ENCODE data around the gene IRS1.

The IRS1 gene

DNA sequence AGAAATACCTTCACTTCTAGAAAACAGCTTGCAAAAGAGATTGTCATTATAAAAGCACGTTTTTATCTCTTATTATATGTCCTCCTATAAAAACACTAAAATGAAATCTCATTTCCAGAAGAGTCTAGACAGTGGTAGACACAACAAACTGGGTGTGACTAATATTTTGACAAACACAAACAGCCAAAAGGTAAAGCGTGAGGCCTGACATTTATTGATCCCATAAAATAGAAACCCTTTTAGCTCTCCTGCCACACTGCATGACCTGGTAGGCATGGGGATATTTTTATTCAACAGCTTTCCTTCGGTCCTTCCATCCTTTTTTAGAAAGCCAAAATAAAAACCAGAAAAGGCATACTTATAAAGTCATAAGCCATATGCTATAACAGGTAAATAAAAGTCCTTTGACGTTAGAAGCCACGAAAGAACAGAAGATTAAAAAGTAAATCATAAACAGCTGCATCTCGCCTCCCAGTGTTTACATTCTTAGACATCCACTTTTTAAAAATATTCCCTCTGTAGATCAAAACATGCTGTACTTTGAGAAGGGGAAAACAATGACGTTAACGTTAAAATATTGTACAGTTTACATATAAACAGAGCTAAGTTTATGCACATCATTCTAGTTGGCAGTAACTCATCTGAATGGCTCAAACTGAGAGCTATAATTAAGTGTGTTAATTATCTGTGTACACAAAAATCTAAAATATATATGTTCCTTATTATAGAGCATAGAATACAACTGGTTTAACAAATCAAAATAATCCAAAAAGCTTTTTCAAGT lies 44.6 kb downstream of the IRS1 start:
- no peak for DNase-seq

DNA sequence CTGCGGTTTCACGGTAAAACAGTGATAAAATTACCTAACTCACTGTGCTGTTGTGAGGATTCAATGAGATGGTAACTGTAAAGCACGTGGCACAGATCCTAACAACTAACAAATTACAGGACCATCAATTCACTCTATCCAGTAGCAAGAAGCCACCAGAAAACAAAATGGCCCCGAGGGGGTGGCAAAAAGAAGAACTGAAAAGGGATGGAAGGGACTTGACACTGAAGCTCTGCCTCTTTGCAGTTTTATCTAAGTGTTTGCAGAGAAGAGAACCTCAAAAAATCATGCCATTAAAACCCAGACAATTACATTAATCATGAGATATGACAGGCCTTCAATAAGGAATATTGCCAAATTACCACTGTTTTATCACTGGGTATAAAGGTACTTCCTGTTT lies 46.7 kb downstream of the IRS1 start:
- DNase-seq, result no peak

DNA sequence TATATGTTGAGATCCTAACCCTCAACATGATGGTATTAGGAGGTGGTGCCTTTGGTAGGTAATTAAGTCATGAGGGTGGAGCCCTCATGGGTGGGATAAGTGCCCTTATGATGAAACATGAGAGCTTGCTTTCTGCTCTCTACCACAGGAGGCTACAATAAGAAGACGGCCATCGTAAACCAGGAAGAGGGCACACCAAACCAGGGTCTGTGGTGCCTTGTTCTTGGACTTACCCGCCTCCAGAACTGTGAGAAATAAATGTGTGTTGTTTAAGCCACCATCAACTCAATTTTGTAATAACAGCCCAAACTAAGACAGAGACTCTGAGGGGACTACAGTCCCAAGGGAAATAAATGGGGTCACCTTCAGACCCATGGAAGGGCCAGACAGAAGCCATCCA lies 52.3 kb downstream of the IRS1 start:
- DNase-seq, result no peak

DNA sequence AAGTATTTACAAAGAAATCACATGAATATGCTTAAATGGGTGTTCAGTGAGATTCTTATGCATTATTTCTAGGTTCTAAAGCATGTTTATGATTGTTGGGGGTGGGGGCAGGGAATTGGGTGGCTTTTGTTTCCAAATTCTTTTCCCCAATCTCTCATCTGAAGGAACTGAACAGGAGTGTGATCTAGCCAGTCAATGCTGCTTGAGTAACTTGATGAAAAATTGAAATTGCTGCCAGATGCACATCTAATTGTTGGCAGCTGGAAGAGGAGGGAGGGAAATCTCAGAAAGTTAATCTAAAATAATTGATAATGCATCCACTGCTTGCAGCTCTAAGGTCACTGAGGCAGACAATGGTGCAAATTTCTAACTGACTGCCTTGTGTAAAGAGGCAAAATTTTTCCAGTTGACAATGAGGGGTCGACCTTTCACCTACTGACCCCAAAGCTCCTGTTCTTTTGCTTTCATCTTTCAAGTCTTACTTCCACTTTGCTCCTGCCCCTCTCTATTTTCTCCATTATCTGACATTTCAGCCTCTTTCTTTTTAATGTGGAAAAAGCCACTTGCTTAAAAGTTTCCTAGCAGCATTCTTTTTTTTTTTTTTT lies 53.3 kb downstream of the IRS1 start:
- no peak for DNase-seq

DNA sequence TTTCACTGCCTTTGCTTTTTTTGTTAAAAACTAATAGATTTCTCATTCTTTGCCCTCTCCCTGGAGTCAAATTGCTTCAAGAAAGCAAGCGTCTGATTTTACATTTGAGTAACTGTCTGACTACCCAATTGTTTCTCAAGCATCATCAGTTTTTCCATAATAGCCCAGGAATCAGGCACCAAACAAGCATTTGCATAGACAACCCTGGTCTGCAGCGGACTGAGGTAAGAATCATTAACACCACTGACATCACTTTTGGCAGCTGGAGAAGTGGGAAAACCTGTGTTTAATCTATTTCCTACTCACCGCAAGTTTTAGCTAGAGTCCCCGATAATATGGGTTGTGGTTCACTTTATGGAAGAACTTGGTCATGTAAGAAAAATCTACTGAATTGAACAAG lies 55.7 kb downstream of the IRS1 start:
- DNase-seq, result no peak

DNA sequence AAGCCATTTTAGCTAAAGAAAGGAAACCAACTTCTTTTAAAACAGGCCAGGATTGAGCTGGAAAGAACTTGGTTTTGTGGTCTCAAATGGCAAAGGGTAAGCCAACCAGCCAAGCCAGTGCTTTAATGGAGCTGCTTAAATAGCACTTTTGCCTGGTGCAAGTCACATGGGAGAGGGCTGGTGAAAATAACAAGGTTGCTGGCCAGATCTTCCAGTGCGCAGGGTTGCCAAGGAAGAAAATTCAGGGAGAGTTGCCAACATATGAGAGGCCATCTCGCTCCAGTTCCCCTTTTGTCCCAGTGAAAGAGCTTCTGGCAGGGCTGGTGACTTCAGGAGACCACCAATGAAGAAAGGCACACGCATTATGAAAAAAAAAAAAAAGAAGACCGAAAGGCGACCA lies 57.3 kb downstream of the IRS1 start:
- no peak for DNase-seq

DNA sequence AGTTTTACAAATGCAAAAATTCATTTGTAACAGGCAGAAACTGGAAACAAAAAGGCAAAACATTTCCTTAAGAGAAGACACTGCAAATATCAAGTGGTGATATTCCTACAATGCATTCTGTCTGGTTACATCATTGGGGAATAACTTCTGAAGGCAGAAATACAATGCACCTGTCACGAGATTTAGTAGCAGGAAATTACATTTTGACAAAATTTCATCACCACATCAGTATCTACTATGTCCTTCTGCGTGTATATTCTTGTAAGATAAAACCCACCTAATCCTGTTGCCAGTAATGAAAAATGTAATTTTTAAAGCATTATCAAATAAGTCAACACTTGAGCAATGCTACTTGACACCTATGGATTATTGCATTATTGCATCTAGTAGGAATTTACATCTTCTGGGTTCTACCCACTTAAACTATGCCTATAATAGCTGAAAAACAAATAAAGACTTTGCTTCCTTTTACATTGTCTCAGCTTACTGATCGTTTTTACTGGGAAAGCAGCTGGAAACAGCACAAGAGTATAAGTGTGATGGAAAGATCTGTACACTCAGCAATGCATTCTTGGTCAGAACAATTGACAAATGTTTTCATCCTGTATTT lies 59.5 kb downstream of the IRS1 start:
- no peak for DNase-seq

DNA sequence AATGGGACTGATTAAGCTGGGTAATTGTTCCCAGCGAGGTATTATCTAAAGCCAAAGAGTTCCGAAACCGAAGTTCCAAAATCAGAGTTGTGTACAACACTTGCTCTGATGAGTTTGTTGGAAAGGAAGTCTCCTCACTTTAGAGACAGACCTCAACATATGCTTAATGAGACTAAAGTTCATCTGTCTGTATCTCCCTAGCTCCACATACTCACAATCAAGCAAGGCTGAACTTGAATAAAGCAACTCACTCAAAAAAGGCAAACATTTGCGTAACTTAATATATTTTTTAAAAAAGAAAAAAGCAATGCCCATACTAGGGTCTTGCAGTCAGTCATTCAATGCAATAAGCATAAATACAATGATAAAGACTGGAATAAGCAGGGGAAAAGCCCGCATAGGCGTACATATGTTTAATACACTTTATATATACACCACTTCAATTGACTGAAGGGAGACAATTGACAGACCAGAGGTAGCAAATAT lies 60.0 kb downstream of the IRS1 start:
- DNase-seq, result no peak

DNA sequence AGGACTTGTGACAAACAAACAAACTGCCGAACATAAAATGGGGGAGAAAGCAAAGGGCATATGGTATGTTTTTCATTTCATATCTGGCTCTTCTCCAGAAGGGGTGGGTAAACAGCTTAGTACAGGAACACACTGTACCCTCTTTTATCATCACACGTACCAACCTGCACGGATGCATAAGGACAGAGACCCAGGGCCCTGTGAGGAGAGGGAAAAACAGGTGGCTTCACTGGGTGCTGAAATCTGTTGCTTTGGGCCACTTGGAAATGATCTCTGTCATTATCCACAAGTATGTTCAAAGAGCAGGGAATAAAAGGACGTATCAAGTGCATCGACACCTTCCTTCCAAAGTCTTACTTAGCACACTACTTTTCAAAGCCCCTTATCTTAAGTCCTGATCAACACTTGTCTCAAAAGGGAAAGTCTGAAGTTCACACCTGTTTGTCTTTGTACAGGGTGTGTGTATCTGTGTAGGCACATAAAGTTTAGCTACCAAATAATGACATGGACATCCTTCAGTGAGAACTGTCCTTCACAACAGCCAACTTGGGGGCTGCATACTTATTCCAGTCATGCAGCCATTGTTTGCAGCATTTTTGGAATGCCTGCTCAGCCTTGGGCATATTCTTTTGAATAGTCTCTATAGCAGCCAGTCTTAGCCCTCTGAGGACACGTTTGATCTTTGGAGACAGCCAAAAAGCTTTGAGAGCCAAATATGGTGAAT lies 60.6 kb downstream of the IRS1 start:
- DNase-seq, result no peak

DNA sequence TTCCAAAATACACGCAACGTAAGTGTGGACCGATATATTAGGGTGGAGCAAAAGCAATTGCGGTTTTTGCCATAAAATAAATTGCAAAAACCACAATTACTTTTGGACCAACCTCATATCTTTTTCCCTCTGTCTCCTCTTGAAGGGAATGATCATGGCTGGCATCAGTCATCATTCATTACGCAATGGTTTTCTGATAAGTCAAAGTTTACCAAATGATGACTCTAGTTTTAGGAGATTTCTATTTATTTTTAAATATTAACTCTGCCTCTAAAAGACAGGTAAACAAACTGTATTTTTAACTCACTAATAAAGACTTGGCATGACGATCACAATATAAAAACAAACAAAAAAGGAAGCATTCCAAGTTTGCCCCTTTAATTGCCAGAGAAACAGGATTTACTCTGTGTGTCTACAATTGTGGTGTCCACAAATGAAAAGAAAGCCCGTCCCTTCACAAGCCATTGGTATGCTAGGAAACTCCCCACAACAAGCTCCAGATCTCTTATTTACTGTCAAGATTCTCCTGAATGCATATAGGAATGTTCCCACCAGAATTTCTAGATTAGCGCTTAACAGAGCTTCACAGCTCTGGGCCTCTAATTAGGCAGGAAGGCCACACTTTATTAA lies 61.3 kb downstream of the IRS1 start:
- no peak for DNase-seq

DNA sequence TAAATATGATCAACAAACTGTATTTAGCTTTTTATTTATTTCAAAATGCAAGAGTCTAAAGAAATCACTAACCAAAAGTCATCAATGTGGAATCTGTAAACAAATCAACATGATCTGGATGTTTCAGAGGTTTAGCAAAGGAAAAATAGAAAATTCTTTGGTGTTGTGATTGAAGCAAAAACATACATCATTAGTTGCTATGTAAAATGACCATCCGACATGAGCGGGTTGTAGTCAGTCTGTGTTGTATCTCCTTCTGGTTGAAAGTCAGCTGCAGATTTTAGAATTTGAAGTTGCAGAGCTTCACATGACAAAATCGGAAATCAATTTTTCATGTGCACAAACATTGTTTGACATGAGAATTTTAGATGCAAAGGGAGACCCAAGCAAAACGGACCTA lies 63.2 kb downstream of the IRS1 start:
- DNase-seq, result no peak

DNA sequence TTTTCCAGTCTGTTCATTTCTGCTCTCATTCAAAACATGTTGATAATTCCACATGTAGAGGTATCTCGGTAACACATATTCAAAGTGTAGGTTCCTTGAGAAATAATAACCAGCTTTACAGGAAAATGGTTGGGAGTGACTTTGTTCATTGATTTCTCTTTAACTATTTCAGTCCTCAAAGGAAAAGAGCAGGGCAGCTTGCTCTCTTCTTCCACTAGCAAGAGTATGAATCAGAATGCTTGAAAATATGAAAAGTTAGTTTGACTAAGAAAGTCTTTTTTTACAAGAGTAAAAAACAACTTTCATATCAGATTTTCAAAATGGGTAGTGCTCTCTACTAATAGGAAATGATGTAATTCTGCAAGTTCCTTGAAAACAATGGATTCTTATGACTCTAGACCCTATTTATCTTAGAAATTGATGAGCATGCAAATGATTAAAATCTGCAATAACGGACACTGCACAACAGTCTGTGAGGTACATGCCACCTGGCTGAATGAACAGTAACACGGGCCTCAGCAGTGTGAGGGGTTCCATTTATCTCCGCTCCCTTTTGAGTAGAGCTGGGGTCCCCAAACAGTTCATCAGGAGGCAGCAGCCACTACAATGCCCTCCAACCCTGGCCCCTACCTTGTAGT lies 65.6 kb downstream of the IRS1 start:
- DNase-seq, result no peak

DNA sequence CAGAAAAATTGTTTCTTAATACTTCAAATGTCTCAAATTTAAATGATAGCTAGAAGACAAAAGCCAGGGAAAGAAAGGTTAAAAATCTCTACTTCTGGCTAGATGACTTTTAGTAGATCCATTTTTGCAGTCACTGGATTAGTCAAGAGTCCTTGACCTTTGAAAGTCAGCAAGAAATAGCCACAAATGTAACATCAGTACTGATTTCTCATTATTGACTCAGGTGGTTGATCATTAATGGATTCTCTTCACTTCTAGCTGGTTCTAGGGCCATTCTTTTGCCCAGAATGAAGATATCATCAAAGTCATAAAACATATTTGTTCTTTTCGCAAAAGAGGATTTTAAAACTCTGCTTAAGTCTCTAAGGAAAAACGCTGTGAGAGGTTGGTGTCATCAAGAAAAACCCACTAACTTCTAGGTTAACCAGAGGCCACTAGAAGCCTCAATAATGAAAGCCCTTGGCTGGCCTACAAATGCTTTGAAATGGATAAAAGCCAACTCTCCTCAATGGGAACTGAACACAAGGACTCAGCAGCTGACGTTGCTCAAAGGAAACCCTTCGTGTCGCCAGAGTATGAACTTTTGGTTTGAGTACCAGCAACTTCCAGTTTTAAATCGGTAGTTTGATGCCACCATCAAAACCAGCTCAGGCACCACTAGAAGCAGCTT lies 66.3 kb downstream of the IRS1 start:
- DNase-seq, result no peak

DNA sequence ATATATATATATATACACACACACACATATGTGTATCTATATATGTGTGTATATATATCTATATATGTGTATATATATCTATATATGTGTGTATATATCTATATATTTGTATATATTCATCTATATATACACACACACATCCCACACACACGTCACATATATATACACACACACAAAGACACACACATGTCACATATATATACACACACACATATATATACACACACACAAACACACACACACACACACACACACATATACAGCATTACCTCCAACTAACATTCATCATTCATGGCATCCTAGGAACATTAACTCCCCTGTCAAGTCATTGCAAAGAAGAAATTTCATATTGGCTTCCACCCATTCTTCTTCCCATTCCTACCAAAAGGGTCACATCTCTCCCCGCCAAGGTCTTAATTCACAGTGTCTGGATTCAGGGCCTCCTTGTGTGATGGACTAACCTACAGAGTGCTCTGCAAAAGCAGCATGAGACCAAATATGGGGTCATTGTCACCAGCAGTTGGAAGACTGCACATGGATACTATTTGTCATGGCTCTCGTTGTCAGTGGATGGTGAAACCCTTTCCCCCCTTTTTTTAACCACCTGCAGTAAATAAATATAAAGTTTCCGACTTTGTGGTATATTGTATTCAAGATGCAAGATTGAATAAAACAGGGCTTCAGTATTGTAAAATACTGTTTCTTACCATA lies 67.0 kb downstream of the IRS1 start:
- DNase-seq, result no peak

DNA sequence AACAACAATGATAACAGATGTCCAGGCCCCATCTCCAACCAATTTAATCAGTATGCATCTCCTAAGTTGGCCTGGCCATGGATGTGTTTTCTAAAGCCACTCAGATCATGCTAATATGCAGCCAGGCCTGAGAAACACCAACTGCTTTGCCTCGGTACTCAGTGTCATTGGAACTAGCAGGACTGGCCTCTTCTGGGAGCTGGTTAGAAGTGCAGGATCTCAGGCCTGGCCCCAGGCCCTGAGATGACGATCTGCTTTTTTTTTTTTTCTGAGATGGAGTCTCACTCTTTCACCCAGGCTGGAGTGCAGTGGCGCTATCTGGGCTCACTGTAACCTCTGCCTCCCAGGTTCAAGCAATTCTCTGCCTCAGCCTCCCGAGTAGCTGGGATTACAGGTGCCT lies 69.1 kb downstream of the IRS1 start:
- no peak for DNase-seq

DNA sequence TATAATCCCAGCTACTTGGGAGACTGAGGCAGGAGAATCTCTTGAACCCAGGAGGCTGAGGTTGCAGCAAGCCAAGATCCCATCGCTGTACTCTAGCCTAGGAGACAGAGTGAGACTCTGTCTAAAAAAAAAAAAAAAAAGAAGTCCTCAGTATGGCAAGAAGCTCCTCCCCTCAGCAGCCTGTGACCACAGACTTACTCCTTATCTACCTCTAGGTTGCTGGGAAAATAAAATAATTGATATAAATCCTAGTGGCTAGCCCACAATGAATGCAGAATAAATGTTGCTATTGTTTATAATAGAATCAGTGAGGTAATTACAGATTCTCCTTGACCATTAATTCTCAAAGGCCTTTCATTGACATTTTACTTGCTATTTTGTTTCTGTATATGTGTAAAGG lies 70.6 kb downstream of the IRS1 start:
- DNase-seq, result no peak

DNA sequence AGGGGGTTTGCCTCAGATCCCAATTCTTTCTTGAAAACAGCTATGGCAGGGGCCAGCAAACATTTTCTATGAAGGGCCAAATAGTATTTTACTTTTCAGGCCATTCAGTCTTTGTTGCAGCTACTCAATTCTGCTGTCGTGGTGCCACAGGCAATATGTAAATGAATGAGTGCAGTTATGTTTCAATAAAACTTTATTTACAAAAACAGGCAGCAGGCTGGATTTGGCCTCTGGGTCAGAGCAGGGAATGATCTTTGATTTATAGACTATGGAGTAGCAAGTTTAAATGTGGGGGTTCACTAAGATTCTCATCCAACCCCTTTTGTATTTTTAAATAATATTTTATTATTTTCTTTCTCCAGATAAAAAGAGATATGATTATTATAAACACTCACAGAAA lies 72.4 kb downstream of the IRS1 start:
- no peak for DNase-seq

DNA sequence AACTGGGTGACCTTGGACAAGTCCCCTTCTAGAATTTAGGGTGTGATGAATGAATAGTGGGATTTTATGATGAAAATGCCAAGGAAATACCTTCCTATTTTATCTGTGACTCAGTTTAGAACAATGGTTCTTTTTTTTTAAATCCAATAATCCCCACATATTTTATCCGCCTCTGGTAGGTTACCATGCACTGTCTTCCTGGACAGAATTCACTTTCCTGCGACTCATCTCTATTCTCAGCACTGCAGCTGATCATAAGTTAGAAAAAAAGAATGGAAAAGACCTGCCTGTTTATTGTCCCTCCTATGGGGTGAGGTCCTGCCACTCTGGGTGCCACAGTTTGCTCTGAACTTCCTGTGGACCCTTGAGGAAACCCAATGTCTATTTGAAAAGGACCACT lies 73.1 kb downstream of the IRS1 start:
- no peak for DNase-seq

DNA sequence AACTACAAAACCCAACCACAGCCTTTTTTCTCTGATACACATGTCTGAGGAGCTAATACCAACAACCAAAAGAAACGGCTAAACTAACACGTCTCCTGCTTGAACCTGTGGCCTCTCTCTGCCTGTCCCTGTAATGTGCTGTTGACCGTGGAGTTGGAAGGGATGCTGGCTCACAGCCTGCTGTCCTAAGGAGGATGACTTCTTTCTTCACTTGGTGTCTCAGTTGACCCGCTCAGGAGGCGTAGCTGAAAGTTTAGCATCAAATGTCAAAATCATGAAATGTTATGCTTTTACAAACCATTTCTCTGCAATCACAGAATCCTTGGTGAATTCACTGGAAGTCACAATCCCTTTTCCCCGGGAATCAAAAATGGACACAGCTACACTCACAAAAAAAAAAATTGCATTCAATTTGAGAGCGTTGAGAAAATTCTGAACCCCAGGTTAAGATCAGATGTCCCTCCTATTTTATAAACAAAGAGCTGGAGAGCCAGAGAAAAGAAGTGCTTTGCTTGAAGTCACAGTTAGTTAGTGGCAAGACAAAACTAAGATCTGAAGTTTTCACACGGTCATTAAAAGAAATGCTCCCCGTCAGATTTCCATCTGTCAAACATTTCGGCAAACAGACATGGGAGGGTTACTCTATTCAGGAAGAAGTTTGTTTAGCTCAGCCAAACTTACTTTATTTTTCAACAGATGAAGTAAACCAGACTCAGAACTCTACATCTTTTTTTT lies 74.3 kb downstream of the IRS1 start:
- no peak for DNase-seq

DNA sequence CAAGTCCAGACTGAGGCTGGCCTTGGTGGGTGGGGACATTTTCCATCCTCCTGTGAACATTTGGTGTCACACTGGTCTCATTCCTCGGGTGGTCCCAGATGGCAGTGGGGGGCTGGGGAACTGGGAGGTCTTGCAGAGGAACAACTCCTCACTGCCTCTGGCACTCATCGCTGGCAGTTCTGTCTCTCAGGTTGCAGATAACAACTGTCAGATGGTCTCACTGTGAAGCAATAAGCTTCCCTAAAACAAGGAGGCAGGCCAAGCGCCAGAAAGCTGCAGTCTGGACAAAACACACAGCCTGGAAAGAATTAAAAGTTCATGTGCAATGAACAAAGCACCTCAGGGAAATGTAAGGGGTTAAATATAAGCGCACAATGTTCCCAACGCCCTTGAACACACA lies 78.1 kb downstream of the IRS1 start:
- DNase-seq, result no peak

DNA sequence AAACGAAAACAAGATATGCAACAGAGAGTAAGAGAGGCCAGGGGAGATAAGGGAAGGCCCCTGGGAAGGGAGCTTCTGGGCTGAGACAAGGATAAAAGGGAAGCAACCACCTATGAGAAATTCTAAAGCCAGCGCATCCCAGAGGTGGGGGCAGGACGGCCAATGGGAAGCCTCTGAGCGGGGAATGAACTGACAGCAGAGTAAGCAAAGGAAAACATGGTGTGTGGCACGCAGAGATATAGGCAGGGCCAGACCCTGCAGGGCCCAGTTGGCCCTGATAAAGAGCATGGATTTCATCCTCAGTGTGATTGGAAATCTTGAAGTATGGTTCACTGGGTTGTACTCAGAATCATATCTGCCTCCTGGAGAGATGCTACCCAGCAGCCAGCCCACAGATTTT lies 78.7 kb downstream of the IRS1 start:
- no peak for DNase-seq
